Activated CD8-positive, alpha-beta memory T cell treated with anti-CD3 and anti-CD28 coated beads, Interleukin-2, amount 10 ng/mL, durations not matched to agents 7 days and 5 days (primary cell): ENCODE results near the gene ABCC1. TPM values are rescaled to one million over a fixed set of nuclear protein-coding genes. Genes with fewer than 3 reads are reported as not detected.

Experiments used
- ATAC-seq: fragments of 150-1000 bp; cut with Tn5 transposase; one replicate; pipeline ENCODE4 v1.10.0; 2021; ENCODE audit warnings: moderate library complexity
- CTCF ChIA-PET: fragments of 350-600 bp; sonication (Branson Sonifier 250); formaldehyde crosslinking; loops from one replicate; lab custom pipeline; 2021; ENCODE audit warnings: antibody characterized with exemption; lab: Charles Lee
- DNase-seq: peaks from one replicate; pipeline ENCODE4 v3.0.0-alpha.2; 2020
- H3K27ac Mint-ChIP-seq: one replicate; pipeline ENCODE4 v1.8.0; 2021; ENCODE audit warnings: mild to moderate bottlenecking, mixed read lengths
- H3K27me3 Mint-ChIP-seq: one replicate; pipeline ENCODE4 v1.8.0; 2021; ENCODE audit warnings: mixed read lengths
- H3K36me3 Mint-ChIP-seq: one replicate; pipeline ENCODE4 v1.8.0; 2021; ENCODE audit warnings: mild to moderate bottlenecking, mixed read lengths
- H3K4me1 Mint-ChIP-seq: one replicate; pipeline ENCODE4 v1.8.0; 2021; ENCODE audit warnings: mixed read lengths
- H3K4me3 Mint-ChIP-seq: one replicate; pipeline ENCODE4 v1.8.0; 2021; ENCODE audit warnings: mild to moderate bottlenecking, moderate library complexity, mixed read lengths
- H3K9me3 Mint-ChIP-seq: one replicate; pipeline ENCODE4 v1.8.0; 2022; ENCODE audit warnings: low read depth, mixed read lengths
- total RNA-seq, 2 experiments: library from RNA; stranded (reverse); gene quantifications; one replicate each; pipeline ENCODE4 v1.2.3, GENCODE V29; 2021

Gene ABCC1
- total RNA-seq, 2 experiments from 2014 or later: 54.9 to 76.8 TPM

DNA sequence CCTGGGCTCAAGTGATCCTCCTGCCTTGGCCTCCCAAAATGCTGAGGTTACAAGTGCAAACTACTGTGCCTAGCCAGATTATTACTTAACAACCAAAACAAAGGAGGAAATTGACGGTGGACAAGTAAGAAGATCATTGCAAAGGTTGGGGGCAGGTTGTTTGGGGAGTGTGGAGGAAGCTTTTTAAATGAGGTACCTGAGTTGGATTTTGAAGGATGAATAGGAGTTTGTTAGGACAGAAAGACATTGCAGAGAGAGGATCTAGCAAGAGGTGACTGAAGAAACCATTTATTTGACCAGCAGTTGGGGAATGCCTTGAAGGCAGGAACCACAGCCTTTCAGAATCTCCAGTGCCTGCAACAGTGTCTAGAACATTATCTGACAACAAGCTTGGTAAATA, 51.3 kb downstream of the ABCC1 start:
- no peak overlapping the region for H3K27ac Mint-ChIP-seq
- H3K36me3 Mint-ChIP-seq: peaks cover 23% of the 10 kb centered on the region
- H3K27me3 Mint-ChIP-seq: no peaks in the 10 kb centered on the region

DNA sequence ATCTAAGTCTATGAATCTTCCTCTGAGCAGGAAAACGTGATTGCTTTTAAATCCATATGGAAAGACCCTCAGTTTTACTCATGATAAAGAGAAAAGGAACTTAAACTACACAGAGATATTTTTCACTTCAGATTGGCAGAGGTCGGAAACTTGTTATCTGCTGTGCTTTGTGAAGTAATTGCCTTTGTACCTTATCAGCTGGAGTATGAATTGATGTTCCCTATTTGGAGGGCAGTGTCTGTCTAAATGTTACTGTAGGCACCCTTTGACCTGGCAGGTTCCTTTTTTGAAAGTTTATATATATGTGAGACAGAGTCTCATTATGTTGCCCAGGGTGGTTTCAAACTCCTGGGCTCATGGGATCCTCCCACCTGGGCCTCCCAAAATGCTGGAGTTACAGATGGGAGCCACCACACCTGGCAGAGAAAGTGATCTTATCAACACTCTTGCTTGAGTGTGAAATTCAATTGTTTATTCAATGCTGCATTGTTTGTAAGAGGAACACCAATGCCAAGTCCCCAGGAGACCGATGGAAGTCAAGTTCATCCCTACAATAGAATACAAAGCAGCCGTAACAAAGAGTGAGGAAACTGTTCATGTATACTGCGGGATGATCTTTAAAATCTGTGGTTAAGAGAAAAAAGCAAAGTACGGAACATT, 52.3 kb downstream of the ABCC1 start:
- peaks cover 21% of the 10 kb centered on the region for H3K4me1 Mint-ChIP-seq
- no peak overlapping the region for H3K4me3 Mint-ChIP-seq
- CTCF ChIA-PET: no interaction called here
- H3K9me3 Mint-ChIP-seq: no peaks in the 10 kb centered on the region
- DNase-seq (no peak), ATAC-seq (no peak)
- peaks cover 28% of the 10 kb centered on the region for H3K36me3 Mint-ChIP-seq
- no peak overlapping the region for H3K27ac Mint-ChIP-seq
- no peaks in the 10 kb centered on the region for H3K27me3 Mint-ChIP-seq

More for the DNA sequence above, 51.3 kb downstream of the ABCC1 start:
- CTCF ChIA-PET: interaction anchor here (1.8 kb wide), 1 partner anchor 124 kb away, joined by 4 read pairs; no protein-coding TSS in a partner anchor
- no peak for ATAC-seq
- no peak for DNase-seq
- Mint-ChIP-seq H3K4me3 (no peak overlapping the region), H3K4me1 (peaks cover 18% of the 10 kb centered on the region), H3K9me3 (no peaks in the 10 kb centered on the region)

GRCh38 chr16:16003719-16004313, 54.4 kb downstream of the ABCC1 start:
- Mint-ChIP-seq H3K4me3 (no peak overlapping the region), H3K9me3 (no peaks in the 10 kb centered on the region), H3K27me3 (no peaks in the 10 kb centered on the region), H3K27ac (peak overlapping the region; percentile 2), H3K4me1 (peaks cover 20% of the 10 kb centered on the region), H3K36me3 (peaks cover 36% of the 10 kb centered on the region)
- CTCF ChIA-PET: no interaction called here
- no peak for DNase-seq
- ATAC-seq: no peak

GRCh38 chr16:16004314-16004749, 54.9 kb downstream of the ABCC1 start:
- no peaks in the 10 kb centered on the region for H3K9me3 Mint-ChIP-seq
- H3K4me1 Mint-ChIP-seq: peaks cover 20% of the 10 kb centered on the region
- H3K27me3 Mint-ChIP-seq: no peaks in the 10 kb centered on the region
- no peak for DNase-seq
- no peak overlapping the region for H3K4me3 Mint-ChIP-seq
- H3K27ac Mint-ChIP-seq: no peak overlapping the region
- CTCF ChIA-PET: no interaction called here
- ATAC-seq: no peak
- peaks cover 39% of the 10 kb centered on the region for H3K36me3 Mint-ChIP-seq

DNA sequence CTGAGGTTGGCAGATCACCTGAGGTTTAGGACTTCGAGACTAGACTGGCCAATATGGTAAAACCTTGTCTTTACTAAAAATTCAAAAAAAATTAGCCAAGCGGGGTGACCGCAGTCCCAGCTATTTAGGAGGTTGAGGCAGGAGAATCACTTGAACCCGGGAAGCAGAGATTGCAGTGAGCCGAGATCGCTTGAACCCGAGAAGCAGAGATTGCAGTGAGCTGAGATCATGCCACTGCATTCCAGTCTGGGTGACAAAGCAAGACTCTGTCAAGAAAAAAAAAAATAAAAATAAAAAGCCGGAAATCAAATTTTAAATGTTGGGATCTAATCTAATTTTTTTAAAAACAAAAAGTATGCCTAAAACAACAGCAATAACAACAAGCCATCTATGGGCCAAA, 56.3 kb downstream of the ABCC1 start:
- DNase-seq (no peak), ATAC-seq (no peak)
- H3K4me1 Mint-ChIP-seq: peaks cover 20% of the 10 kb centered on the region
- H3K36me3 Mint-ChIP-seq: peaks cover 50% of the 10 kb centered on the region
- H3K27me3 Mint-ChIP-seq: no peaks in the 10 kb centered on the region
- no peak overlapping the region for H3K4me3 Mint-ChIP-seq
- CTCF ChIA-PET: interaction anchor here (1.0 kb wide), 1 partner anchor 27 kb away, joined by 3 read pairs; no protein-coding TSS in a partner anchor
- no peak overlapping the region for H3K27ac Mint-ChIP-seq
- H3K9me3 Mint-ChIP-seq: no peaks in the 10 kb centered on the region

DNA sequence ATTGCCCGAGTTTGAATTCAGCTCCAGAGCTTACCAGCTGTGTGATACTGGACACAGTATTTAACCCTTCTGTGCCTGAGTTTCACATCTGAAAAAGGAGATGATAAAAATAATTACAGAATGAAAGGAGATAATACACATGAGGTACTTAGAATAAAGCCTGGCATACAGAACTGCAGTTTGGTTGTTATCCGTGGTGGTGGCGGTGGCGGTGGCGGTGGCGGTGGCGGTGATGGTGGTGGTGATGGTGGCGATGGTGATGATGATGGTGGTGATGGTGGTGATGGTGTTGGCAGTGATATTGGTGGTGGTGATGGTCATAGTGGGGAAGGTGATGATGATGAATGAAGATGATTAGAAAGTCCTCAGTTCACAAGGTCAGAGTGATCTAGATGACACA, 57.2 kb downstream of the ABCC1 start:
- Mint-ChIP-seq H3K27ac (peak overlapping the region; percentile 37), H3K36me3 (peaks cover 48% of the 10 kb centered on the region), H3K9me3 (no peaks in the 10 kb centered on the region), H3K4me3 (peak overlapping the region; percentile 18), H3K27me3 (no peaks in the 10 kb centered on the region), H3K4me1 (peaks cover 20% of the 10 kb centered on the region)
- CTCF ChIA-PET: no interaction called here
- DNase-seq (no peak), ATAC-seq (no peak)

DNA sequence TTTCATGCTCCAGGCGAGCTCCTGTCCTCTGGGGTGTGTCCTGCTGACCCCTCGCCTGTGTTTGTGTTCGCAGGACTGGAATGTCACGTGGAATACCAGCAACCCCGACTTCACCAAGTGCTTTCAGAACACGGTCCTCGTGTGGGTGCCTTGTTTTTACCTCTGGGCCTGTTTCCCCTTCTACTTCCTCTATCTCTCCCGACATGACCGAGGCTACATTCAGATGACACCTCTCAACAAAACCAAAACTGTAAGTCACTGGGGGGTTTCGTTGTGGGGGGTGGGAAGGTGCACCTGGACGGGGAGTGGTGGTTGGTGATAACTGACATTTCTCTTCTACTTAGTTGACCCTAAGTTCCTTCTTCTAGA, 58.3 kb downstream of the ABCC1 start:
- Mint-ChIP-seq H3K27me3 (no peaks in the 10 kb centered on the region), H3K36me3 (peaks cover 44% of the 10 kb centered on the region), H3K4me3 (no peak overlapping the region), H3K9me3 (no peaks in the 10 kb centered on the region), H3K27ac (peak overlapping the region; percentile 80), H3K4me1 (peaks cover 20% of the 10 kb centered on the region)
- ATAC-seq: no peak
- DNase-seq: no peak
- CTCF ChIA-PET: no interaction called here

DNA sequence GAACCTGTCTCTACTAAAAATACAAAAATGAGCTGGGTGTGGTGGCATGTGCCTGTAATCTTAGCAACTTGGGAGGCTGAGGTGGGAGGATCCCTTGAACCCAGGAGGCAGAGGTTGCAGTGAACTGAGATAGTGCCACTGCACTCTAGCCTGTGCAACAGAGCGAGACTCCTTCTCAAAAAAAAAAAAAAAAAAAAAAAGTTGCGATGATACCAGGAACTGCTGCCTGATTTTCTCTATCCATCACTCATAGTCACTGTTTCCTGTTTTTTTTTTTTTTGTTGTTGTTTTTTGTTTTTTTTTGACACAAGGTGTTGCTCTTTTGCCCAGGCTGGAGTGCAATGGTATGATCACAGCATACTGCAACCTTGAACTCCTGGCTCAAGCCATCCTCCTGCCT, 59.2 kb downstream of the ABCC1 start:
- CTCF ChIA-PET: interaction anchor here (0.7 to 1.6 kb wide), 2 partner anchors 10 to 26 kb away, joined by 3 to 4 read pairs; no protein-coding TSS in a partner anchor
- H3K27me3 Mint-ChIP-seq: no peaks in the 10 kb centered on the region
- no peaks in the 10 kb centered on the region for H3K9me3 Mint-ChIP-seq
- H3K36me3 Mint-ChIP-seq: peaks cover 47% of the 10 kb centered on the region
- H3K4me3 Mint-ChIP-seq: no peak overlapping the region
- DNase-seq (no peak), ATAC-seq (no peak)
- H3K27ac Mint-ChIP-seq: no peak overlapping the region
- peaks cover 20% of the 10 kb centered on the region for H3K4me1 Mint-ChIP-seq

GRCh38 chr16:16009401-16009800, 60.0 kb downstream of the ABCC1 start:
- Mint-ChIP-seq H3K9me3 (no peaks in the 10 kb centered on the region), H3K27me3 (no peaks in the 10 kb centered on the region), H3K4me1 (peaks cover 20% of the 10 kb centered on the region), H3K4me3 (no peak overlapping the region), H3K27ac (no peak overlapping the region), H3K36me3 (peaks cover 42% of the 10 kb centered on the region)
- CTCF ChIA-PET: interaction anchor here (1.5 to 1.6 kb wide), 2 partner anchors 9 to 13 kb away, joined by 4 read pairs; no protein-coding TSS in a partner anchor
- ATAC-seq: no peak
- DNase-seq: no peak

DNA sequence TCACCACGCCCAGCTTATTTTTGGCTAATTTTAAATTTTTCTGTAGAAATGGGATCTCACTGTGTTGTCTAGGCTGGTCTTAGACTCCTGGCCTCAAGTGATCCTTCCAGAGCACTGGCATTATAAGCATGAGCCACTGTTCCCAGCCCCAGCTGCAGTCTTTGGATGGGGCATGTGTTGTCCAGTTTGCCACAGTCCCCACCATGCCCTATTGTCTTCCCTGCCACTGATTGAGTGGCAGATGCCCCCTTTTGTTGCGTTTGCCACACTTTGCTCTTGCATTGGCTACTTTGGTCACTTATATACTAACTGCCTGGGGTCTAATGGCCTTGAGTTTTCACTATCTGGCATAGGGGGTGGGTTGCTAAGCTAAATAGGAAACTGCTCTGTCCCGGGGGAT, 60.8 kb downstream of the ABCC1 start:
- DNase-seq: no peak
- peaks cover 39% of the 10 kb centered on the region for H3K36me3 Mint-ChIP-seq
- H3K9me3 Mint-ChIP-seq: no peaks in the 10 kb centered on the region
- ATAC-seq: no peak
- no peaks in the 10 kb centered on the region for H3K27me3 Mint-ChIP-seq
- no peak overlapping the region for H3K4me3 Mint-ChIP-seq
- CTCF ChIA-PET: interaction anchor here (1.5 to 1.6 kb wide), 2 partner anchors 8 to 13 kb away, joined by 4 read pairs; no protein-coding TSS in a partner anchor
- H3K27ac Mint-ChIP-seq: peak overlapping the region; percentile 12
- H3K4me1 Mint-ChIP-seq: peaks cover 19% of the 10 kb centered on the region

- no peak overlapping the region for H3K4me3 Mint-ChIP-seq
- CTCF ChIA-PET: no interaction called here
- no peak for ATAC-seq
- H3K4me1 Mint-ChIP-seq: peaks cover 17% of the 10 kb centered on the region
- H3K27ac Mint-ChIP-seq: no peak overlapping the region
- H3K27me3 Mint-ChIP-seq: no peaks in the 10 kb centered on the region
- DNase-seq: no peak
- no peaks in the 10 kb centered on the region for H3K9me3 Mint-ChIP-seq
- peaks cover 44% of the 10 kb centered on the region for H3K36me3 Mint-ChIP-seq
Measured at GRCh38 chr16:16012144-16012543, 62.7 kb downstream of the ABCC1 start.

GRCh38 chr16:16013812-16014211, 64.4 kb downstream of the ABCC1 start:
- Mint-ChIP-seq H3K4me3 (no peak overlapping the region), H3K9me3 (no peaks in the 10 kb centered on the region), H3K36me3 (peaks cover 51% of the 10 kb centered on the region), H3K27me3 (no peaks in the 10 kb centered on the region), H3K4me1 (peaks cover 15% of the 10 kb centered on the region), H3K27ac (no peak overlapping the region)
- no peak for ATAC-seq
- CTCF ChIA-PET: no interaction called here
- no peak for DNase-seq

DNA sequence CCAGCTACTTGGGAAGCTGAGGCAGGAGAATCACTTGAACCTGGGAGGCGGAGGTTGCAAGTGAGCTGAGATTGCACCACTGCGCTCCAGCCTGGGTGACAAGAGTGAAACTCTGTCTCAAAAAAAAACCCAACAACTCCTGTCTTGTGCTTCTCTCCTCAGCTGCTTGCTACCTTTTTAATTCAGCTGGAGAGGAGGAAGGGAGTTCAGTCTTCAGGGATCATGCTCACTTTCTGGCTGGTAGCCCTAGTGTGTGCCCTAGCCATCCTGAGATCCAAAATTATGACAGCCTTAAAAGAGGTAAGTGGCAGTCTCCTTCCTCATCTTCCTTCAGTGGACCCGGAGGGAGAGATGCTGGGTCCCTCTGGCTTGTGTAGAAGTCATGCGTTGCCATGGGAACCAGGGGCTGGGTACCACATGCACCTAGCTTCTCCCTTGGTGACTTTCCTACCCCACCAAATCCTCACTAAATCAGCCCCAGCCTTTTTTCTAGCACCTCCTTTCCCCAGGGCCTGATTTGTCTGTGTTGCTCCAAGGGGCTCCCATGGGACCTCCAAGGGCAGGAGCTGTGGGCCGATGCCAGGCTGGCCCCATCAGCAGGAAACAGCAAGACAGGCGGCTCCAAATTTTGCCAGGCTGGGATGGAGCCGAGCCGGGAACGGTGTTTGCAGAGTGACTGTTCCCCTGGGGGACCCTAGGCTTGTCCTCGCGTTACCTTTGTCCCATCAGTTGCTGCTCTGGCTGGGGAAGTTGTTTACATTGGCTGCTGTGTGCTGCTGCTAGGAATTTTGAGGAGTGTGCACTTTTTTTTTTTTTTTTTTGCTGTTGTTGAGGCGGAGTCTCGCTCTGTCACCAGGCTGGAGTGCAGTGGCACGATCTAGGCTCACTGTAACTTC, 65.2 kb downstream of the ABCC1 start:
- no peak for DNase-seq
- peaks cover 49% of the 10 kb centered on the region for H3K36me3 Mint-ChIP-seq
- no peaks in the 10 kb centered on the region for H3K27me3 Mint-ChIP-seq
- ATAC-seq: no peak
- H3K4me3 Mint-ChIP-seq: no peak overlapping the region
- H3K4me1 Mint-ChIP-seq: peaks cover 15% of the 10 kb centered on the region
- H3K27ac Mint-ChIP-seq: no peak overlapping the region
- no peaks in the 10 kb centered on the region for H3K9me3 Mint-ChIP-seq
- CTCF ChIA-PET: no interaction called here
